Measurements from ENCODE around the gene CKMT2.

CKMT2 gene

GRCh38 chr5:81297531-81297930, 64.4 kb downstream of the CKMT2 start:
- H3K27ac Mint-ChIP-seq: no peak overlapping the region
- peaks cover 14% of the 10 kb centered on the region for H3K36me3 Mint-ChIP-seq
- H3K4me3 Mint-ChIP-seq: no peak overlapping the region
- H3K4me1 Mint-ChIP-seq (ENCODE audit: low read depth): peaks cover 46% of the 10 kb centered on the region
- H3K27me3 Mint-ChIP-seq: no peaks in the 10 kb centered on the region
- peaks cover 10% of the 10 kb centered on the region for H3K9me3 Mint-ChIP-seq (ENCODE audit: low read depth)

GRCh38 chr5:81300921-81301270, 67.8 kb downstream of the CKMT2 start:
- Mint-ChIP-seq H3K4me3 (peak overlapping the region; percentile 96), H3K27me3 (no peaks in the 10 kb centered on the region), H3K27ac (peak overlapping the region; percentile 97), H3K9me3 (ENCODE audit: low read depth) (no peaks in the 10 kb centered on the region), H3K4me1 (ENCODE audit: low read depth) (peaks cover 51% of the 10 kb centered on the region), H3K36me3 (peaks cover 5% of the 10 kb centered on the region)

- Mint-ChIP-seq H3K9me3 (ENCODE audit: low read depth) (no peaks in the 10 kb centered on the region), H3K4me1 (ENCODE audit: low read depth) (peaks cover 54% of the 10 kb centered on the region), H3K27me3 (no peaks in the 10 kb centered on the region), H3K36me3 (peaks cover 5% of the 10 kb centered on the region), H3K27ac (peak within 1 kb of the TSS; percentile 97), H3K4me3 (peak within 1 kb of the TSS; percentile 96)
These were observed 68.3 kb downstream of the CKMT2 start, which contains the start of gene ZCCHC9 for GRCh38 chr5:81301271-81302015. Gene ZCCHC9, plus strand, starts transcription at chr5:81301587. Its CDS starts 3,171 bp downstream, at chr5:81304758.

- peak overlapping the region; percentile 96 for H3K4me3 Mint-ChIP-seq
- peaks cover 49% of the 10 kb centered on the region for H3K4me1 Mint-ChIP-seq (ENCODE audit: low read depth)
- H3K27ac Mint-ChIP-seq: no peak overlapping the region
- no peaks in the 10 kb centered on the region for H3K27me3 Mint-ChIP-seq
- no peaks in the 10 kb centered on the region for H3K9me3 Mint-ChIP-seq (ENCODE audit: low read depth)
- peaks cover 5% of the 10 kb centered on the region for H3K36me3 Mint-ChIP-seq
These were observed 69.5 kb downstream of the CKMT2 start for GRCh38 chr5:81302596-81302995.

- no peaks in the 10 kb centered on the region for H3K27me3 Mint-ChIP-seq
- peak overlapping the region; percentile 23 for H3K27ac Mint-ChIP-seq
- no peaks in the 10 kb centered on the region for H3K9me3 Mint-ChIP-seq (ENCODE audit: low read depth)
- H3K4me3 Mint-ChIP-seq: peak overlapping the region; percentile 65
- peaks cover 5% of the 10 kb centered on the region for H3K36me3 Mint-ChIP-seq
- H3K4me1 Mint-ChIP-seq (ENCODE audit: low read depth): peaks cover 43% of the 10 kb centered on the region
These were observed 70.4 kb downstream of the CKMT2 start for GRCh38 chr5:81303563-81303962.

GRCh38 chr5:81305785-81306184, 72.7 kb downstream of the CKMT2 start:
- Mint-ChIP-seq H3K27ac (no peak overlapping the region), H3K4me3 (no peak overlapping the region), H3K4me1 (ENCODE audit: low read depth) (peaks cover 29% of the 10 kb centered on the region), H3K36me3 (peaks cover 7% of the 10 kb centered on the region), H3K9me3 (ENCODE audit: low read depth) (no peaks in the 10 kb centered on the region), H3K27me3 (no peaks in the 10 kb centered on the region)

- H3K4me1 Mint-ChIP-seq (ENCODE audit: low read depth): peaks cover 14% of the 10 kb centered on the region
- H3K27me3 Mint-ChIP-seq: no peaks in the 10 kb centered on the region
- no peak overlapping the region for H3K27ac Mint-ChIP-seq
- no peaks in the 10 kb centered on the region for H3K9me3 Mint-ChIP-seq (ENCODE audit: low read depth)
- H3K36me3 Mint-ChIP-seq: peaks cover 9% of the 10 kb centered on the region
- no peak overlapping the region for H3K4me3 Mint-ChIP-seq
These were observed 75.7 kb downstream of the CKMT2 start for GRCh38 chr5:81308836-81309235.

- peaks cover 4% of the 10 kb centered on the region for H3K36me3 Mint-ChIP-seq
- H3K4me3 Mint-ChIP-seq: no peak overlapping the region
- H3K4me1 Mint-ChIP-seq (ENCODE audit: low read depth): peaks cover 5% of the 10 kb centered on the region
- H3K27me3 Mint-ChIP-seq: no peaks in the 10 kb centered on the region
- no peaks in the 10 kb centered on the region for H3K9me3 Mint-ChIP-seq (ENCODE audit: low read depth)
- H3K27ac Mint-ChIP-seq: peak overlapping the region; percentile 46
These were observed 77.4 kb downstream of the CKMT2 start for GRCh38 chr5:81310402-81311063.

- Mint-ChIP-seq H3K27me3 (no peaks in the 10 kb centered on the region), H3K36me3 (peaks cover 4% of the 10 kb centered on the region), H3K27ac (no peak overlapping the region), H3K4me3 (no peak overlapping the region), H3K4me1 (ENCODE audit: low read depth) (no peaks in the 10 kb centered on the region), H3K9me3 (ENCODE audit: low read depth) (no peaks in the 10 kb centered on the region)
These were observed 80.2 kb downstream of the CKMT2 start for GRCh38 chr5:81313278-81313677.

- no peaks in the 10 kb centered on the region for H3K9me3 Mint-ChIP-seq (ENCODE audit: low read depth)
- no peaks in the 10 kb centered on the region for H3K4me1 Mint-ChIP-seq (ENCODE audit: low read depth)
- no peak overlapping the region for H3K4me3 Mint-ChIP-seq
- H3K27me3 Mint-ChIP-seq: no peaks in the 10 kb centered on the region
- H3K27ac Mint-ChIP-seq: no peak overlapping the region
- H3K36me3 Mint-ChIP-seq: peaks cover 4% of the 10 kb centered on the region
These were observed 80.6 kb downstream of the CKMT2 start for GRCh38 chr5:81313686-81314085.

GRCh38 chr5:81314581-81314980, 81.5 kb downstream of the CKMT2 start:
- Mint-ChIP-seq H3K36me3 (peaks cover 2% of the 10 kb centered on the region), H3K27ac (no peak overlapping the region), H3K4me1 (ENCODE audit: low read depth) (no peaks in the 10 kb centered on the region), H3K4me3 (no peak overlapping the region), H3K9me3 (ENCODE audit: low read depth) (no peaks in the 10 kb centered on the region), H3K27me3 (no peaks in the 10 kb centered on the region)

GRCh38 chr5:81315336-81315735, 82.2 kb downstream of the CKMT2 start:
- Mint-ChIP-seq H3K27ac (no peak overlapping the region), H3K36me3 (peaks cover 2% of the 10 kb centered on the region), H3K27me3 (no peaks in the 10 kb centered on the region), H3K9me3 (ENCODE audit: low read depth) (no peaks in the 10 kb centered on the region), H3K4me3 (no peak overlapping the region), H3K4me1 (ENCODE audit: low read depth) (no peaks in the 10 kb centered on the region)

- H3K4me1 Mint-ChIP-seq (ENCODE audit: low read depth): no peaks in the 10 kb centered on the region
- no peaks in the 10 kb centered on the region for H3K27me3 Mint-ChIP-seq
- peaks cover 2% of the 10 kb centered on the region for H3K36me3 Mint-ChIP-seq
- H3K27ac Mint-ChIP-seq: no peak overlapping the region
- H3K4me3 Mint-ChIP-seq: no peak overlapping the region
- no peaks in the 10 kb centered on the region for H3K9me3 Mint-ChIP-seq (ENCODE audit: low read depth)
These were observed 82.7 kb downstream of the CKMT2 start for GRCh38 chr5:81315830-81316229.
